ENCODE data around the gene MTHFD2L. TPM values are rescaled to one million over a fixed set of nuclear protein-coding genes. Genes with fewer than 3 reads are reported as not detected.

Gene MTHFD2L
- total and polyA plus RNA-seq, 2 experiments from 2014 or later = 10.8 to 12.3 TPM

DNA sequence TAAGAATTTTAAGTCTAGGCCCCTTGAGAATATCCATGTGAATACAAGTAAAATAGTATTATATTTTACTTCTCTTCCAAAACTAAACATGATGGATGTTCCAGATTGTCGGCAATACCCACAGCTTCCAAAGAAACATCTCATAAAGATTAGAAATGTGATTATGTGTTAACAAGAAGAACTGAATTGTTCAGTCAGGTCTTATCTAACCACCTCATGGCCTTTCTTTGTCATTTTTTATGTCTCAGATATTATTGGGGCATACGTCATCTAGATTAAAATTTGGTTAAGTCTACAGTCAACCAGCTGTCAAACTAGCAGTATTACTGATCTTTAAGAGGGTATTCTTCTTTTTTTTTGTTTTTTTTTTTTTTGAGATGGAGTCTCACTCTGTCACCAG, 160.4 kb downstream of the MTHFD2L start:
- Histone ChIP-seq H3K4me3 (no peak overlapping the region), H3K36me3 (no peaks in the 10 kb centered on the region), H3K27me3 (peaks cover 9% of the 10 kb centered on the region), H3K4me1 (ENCODE audit: low read depth) (no peaks in the 10 kb centered on the region), H3K9me3 (ENCODE audit: low read depth) (no peaks in the 10 kb centered on the region), H3K27ac (no peak overlapping the region)
- no peak for DNase-seq (ENCODE audit: low read depth in 1 of 2, low spot score in 1 of 2)
- TF ChIP-seq, protein P1, sequence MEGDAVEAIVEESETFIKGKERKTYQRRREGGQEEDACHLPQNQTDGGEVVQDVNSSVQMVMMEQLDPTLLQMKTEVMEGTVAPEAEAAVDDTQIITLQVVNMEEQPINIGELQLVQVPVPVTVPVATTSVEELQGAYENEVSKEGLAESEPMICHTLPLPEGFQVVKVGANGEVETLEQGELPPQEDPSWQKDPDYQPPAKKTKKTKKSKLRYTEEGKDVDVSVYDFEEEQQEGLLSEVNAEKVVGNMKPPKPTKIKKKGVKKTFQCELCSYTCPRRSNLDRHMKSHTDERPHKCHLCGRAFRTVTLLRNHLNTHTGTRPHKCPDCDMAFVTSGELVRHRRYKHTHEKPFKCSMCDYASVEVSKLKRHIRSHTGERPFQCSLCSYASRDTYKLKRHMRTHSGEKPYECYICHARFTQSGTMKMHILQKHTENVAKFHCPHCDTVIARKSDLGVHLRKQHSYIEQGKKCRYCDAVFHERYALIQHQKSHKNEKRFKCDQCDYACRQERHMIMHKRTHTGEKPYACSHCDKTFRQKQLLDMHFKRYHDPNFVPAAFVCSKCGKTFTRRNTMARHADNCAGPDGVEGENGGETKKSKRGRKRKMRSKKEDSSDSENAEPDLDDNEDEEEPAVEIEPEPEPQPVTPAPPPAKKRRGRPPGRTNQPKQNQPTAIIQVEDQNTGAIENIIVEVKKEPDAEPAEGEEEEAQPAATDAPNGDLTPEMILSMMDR (IDR thresholded peaks at IDR 0.05; ENCODE audit: low read depth, low read length) = no peak

DNA sequence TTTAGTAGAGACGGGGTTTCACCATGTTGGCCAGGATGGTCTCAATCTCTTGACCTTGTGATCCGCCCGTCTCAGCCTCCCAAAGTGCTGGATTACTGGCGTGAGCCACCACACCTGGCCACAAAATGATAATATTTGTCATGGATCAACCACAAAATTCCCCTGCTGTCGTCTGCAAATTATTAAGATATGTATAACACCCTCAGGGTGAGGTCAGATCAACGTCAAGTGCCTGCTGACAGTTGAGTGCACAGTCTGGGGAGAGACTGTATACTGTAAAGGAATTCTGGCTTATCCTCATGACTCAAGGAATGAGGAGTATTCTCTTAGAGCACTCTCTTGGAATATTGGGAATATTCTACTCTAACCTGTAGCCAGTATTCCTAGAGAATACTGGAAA, 161.6 kb downstream of the MTHFD2L start:
- H3K27ac ChIP-seq = no peak overlapping the region
- TF ChIP-seq, protein P1 (IDR thresholded peaks at IDR 0.05; ENCODE audit: low read depth, low read length) = no peak
- H3K9me3 ChIP-seq (ENCODE audit: low read depth) = no peaks in the 10 kb centered on the region
- no peak overlapping the region for H3K4me3 ChIP-seq
- no peaks in the 10 kb centered on the region for H3K36me3 ChIP-seq
- DNase-seq (ENCODE audit: low read depth in 1 of 2, low spot score in 1 of 2) = no peak
- H3K4me1 ChIP-seq (ENCODE audit: low read depth) = no peaks in the 10 kb centered on the region
- H3K27me3 ChIP-seq = peaks cover 16% of the 10 kb centered on the region

DNA sequence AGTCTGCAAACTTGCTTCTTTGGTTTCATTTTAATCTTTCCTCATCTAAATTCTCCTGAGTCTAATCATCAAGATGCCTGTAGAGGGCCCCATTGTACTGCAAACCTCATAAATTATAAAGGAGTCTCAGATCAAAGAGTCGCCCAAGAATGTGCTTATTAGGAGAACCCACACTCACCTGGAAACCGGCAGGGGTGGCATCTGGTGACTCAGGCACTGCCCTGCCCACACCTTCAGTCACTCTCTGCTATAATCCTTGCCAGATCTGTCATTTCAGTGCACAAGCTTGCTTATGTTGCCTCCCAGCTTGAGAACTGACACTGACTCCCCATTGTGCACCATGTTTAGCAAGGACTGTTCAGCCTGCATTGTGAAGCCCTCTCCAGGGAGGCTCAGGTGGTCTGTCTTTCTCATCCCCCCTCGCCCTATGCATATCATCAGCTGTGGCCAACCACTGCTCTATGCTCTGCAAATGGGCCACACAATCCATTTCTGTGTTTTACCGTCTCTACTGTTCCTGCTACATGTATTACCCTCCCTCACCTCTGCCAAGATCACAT, 162.7 kb downstream of the MTHFD2L start:
- H3K4me1 ChIP-seq (ENCODE audit: low read depth) = no peaks in the 10 kb centered on the region
- DNase-seq (ENCODE audit: low read depth in 1 of 2, low spot score in 1 of 2) = peak; percentile 60 to 77
- no peak overlapping the region for H3K4me3 ChIP-seq
- TF ChIP-seq, protein P1 (IDR thresholded peaks at IDR 0.05; ENCODE audit: low read depth, low read length) = peak; percentile 66
- no peaks in the 10 kb centered on the region for H3K9me3 ChIP-seq (ENCODE audit: low read depth)
- H3K36me3 ChIP-seq = no peaks in the 10 kb centered on the region
- no peak overlapping the region for H3K27ac ChIP-seq
- peaks cover 16% of the 10 kb centered on the region for H3K27me3 ChIP-seq

DNA sequence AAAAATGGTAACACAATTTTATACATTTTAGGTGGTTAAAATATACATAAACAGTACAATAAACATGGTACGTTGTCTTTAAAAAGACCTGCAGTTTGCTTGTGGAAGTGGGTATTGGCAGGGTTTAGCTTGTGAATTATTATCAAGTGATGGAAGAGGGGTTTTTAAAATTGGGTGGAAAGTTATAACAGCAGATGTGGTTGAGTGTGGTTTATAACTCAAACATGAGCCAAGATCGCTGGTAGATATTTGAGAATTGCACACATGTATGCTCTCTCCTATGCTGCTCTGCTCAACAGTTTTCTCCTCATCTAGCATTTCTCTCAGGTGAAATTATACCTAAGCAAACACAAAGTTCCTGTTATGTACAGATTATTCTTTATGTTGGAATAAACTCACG, 164.4 kb downstream of the MTHFD2L start:
- Histone ChIP-seq H3K36me3 (no peaks in the 10 kb centered on the region), H3K27me3 (peaks cover 16% of the 10 kb centered on the region), H3K27ac (no peak overlapping the region), H3K4me1 (ENCODE audit: low read depth) (no peaks in the 10 kb centered on the region), H3K9me3 (ENCODE audit: low read depth) (no peaks in the 10 kb centered on the region), H3K4me3 (no peak overlapping the region)
- TF ChIP-seq, protein P1 (IDR thresholded peaks at IDR 0.05; ENCODE audit: low read depth, low read length) = no peak
- DNase-seq (ENCODE audit: low read depth in 1 of 2, low spot score in 1 of 2) = no peak

DNA sequence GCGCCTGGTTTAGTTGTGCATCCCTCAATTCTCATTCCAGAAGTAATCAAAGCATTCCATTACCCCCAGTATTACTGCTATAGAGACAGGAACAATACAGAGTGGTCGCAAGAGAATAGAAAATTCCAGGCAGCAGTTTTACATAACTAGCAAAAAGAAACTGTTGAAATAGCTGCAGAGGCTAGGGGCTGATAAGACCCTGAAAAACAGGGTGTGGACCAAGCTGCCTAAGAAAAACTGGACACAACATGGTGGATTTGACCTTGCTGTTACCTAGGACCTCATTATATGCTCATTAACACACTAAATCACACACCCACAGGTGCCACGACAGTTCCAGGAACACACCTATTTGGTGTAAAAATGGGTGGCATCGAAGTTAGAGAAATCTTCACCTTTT, 165.7 kb downstream of the MTHFD2L start:
- DNase-seq (ENCODE audit: low read depth in 1 of 2, low spot score in 1 of 2) = no peak
- H3K4me3 ChIP-seq = no peak overlapping the region
- TF ChIP-seq, protein P1 (IDR thresholded peaks at IDR 0.05; ENCODE audit: low read depth, low read length) = no peak
- H3K36me3 ChIP-seq = no peaks in the 10 kb centered on the region
- H3K27ac ChIP-seq = no peak overlapping the region
- no peaks in the 10 kb centered on the region for H3K4me1 ChIP-seq (ENCODE audit: low read depth)
- H3K27me3 ChIP-seq = peaks cover 16% of the 10 kb centered on the region
- no peaks in the 10 kb centered on the region for H3K9me3 ChIP-seq (ENCODE audit: low read depth)

All from cardiac muscle cell (in vitro differentiated cells and primary cell).